ENCODE results near the gene SHROOM3. TPM values are rescaled to one million over a fixed set of nuclear protein-coding genes. Genes with fewer than 3 reads are reported as not detected.
"Not testable (repeated sequence)": the region's sequence is repeated elsewhere in the genome, so short reads cannot be mapped to it uniquely, and the experiment has no call there.

SHROOM3 gene
- total RNA-seq, 2 donors from 2014 or later = not detected

GRCh38 chr4:76596713-76597112 is 161.7 kb downstream of the SHROOM3 start:
- no peak for ATAC-seq
- Mint-ChIP-seq H3K27ac (no peak overlapping the region), H3K4me1 (ENCODE audit: low read depth in 2 of 2) (no peaks in the 10 kb centered on the region)

GRCh38 chr4:76597423-76597979 is 162.5 kb downstream of the SHROOM3 start:
- Mint-ChIP-seq H3K4me3 (no peak overlapping the region), H3K4me1 (ENCODE audit: low read depth in 2 of 2) (no peaks in the 10 kb centered on the region), H3K36me3 (no peaks in the 10 kb centered on the region), H3K27me3 (peaks cover 13 to 23% of the 10 kb centered on the region in 2 donors), H3K27ac (no peak overlapping the region), H3K9me3 (no peaks in the 10 kb centered on the region)
- DNase-seq (ENCODE audit: low spot score) = no peak
- ATAC-seq = no peak

More at GRCh38 chr4:76596713-76597112, 161.7 kb downstream of the SHROOM3 start:
- Mint-ChIP-seq H3K4me3 (no peak overlapping the region), H3K9me3 (no peaks in the 10 kb centered on the region), H3K27me3 (peaks cover 17 to 29% of the 10 kb centered on the region in 2 donors), H3K36me3 (no peaks in the 10 kb centered on the region)
- no peak for DNase-seq (ENCODE audit: low spot score)

DNA sequence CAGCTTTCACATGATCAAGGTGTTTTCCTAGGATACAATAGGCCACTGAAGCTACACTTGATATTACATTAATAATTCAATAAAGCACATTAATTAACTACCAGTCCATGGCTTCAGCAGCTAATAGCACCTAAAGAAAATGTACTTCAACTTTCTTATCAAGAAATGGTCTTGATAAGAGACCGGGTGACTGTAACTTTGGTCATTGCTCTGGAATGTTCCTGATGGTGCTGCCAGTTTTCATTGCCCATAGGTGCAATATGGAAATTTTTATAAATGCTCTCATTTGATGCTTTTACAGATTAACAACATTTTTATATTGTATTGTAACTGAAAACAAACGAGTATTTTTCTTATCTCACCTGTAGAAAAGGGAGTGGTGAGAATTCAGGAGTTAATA is 165.4 kb downstream of the SHROOM3 start:
- Mint-ChIP-seq H3K27ac (no peak overlapping the region), H3K9me3 (no peaks in the 10 kb centered on the region), H3K4me1 (ENCODE audit: low read depth in 2 of 2) (no peaks in the 10 kb centered on the region), H3K36me3 (no peaks in the 10 kb centered on the region), H3K27me3 (peaks cover 13 to 22% of the 10 kb centered on the region in 2 donors), H3K4me3 (no peak overlapping the region)
- ATAC-seq = no peak
- DNase-seq (ENCODE audit: low spot score) = no peak

- DNase-seq (ENCODE audit: low spot score) = no peak
- Mint-ChIP-seq H3K27ac (no peak overlapping the region), H3K36me3 (no peaks in the 10 kb centered on the region), H3K4me1 (ENCODE audit: low read depth in 2 of 2) (no peaks in the 10 kb centered on the region), H3K27me3 (peaks cover 13 to 21% of the 10 kb centered on the region in 2 donors), H3K4me3 (no peak overlapping the region), H3K9me3 (no peaks in the 10 kb centered on the region)
- no peak for ATAC-seq
Measured at GRCh38 chr4:76601791-76602190, 166.8 kb downstream of the SHROOM3 start.

DNA sequence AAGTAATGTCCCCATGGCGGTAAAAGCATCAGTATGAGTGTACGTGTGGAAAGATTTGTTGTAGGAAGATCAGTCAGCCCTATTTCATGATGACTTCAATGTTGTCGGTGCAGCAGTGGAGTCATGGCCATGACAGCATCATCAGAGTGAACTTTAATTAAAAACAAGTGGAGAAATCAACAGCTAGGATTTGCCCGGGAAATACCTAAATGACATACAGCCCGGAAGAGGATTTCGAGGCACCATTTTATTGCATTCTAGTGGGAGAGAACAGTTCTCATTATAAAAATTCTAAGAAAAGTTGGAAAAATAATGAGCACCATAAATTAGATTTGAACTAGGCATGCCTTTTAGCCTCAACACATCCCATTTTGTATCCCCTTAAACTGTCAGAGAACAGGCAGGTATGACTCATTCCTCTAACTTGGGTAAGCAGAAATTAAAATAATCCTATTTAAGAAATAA is 170.1 kb downstream of the SHROOM3 start:
- no peaks in the 10 kb centered on the region for H3K9me3 Mint-ChIP-seq
- H3K36me3 Mint-ChIP-seq = no peaks in the 10 kb centered on the region
- DNase-seq (ENCODE audit: low spot score) (no peak), ATAC-seq (no peak)
- no peaks in the 10 kb centered on the region for H3K4me1 Mint-ChIP-seq (ENCODE audit: low read depth in 2 of 2)
- H3K27ac Mint-ChIP-seq = no peak overlapping the region
- peaks cover 2 to 5% of the 10 kb centered on the region in 2 donors for H3K27me3 Mint-ChIP-seq
- no peak overlapping the region for H3K4me3 Mint-ChIP-seq

DNA sequence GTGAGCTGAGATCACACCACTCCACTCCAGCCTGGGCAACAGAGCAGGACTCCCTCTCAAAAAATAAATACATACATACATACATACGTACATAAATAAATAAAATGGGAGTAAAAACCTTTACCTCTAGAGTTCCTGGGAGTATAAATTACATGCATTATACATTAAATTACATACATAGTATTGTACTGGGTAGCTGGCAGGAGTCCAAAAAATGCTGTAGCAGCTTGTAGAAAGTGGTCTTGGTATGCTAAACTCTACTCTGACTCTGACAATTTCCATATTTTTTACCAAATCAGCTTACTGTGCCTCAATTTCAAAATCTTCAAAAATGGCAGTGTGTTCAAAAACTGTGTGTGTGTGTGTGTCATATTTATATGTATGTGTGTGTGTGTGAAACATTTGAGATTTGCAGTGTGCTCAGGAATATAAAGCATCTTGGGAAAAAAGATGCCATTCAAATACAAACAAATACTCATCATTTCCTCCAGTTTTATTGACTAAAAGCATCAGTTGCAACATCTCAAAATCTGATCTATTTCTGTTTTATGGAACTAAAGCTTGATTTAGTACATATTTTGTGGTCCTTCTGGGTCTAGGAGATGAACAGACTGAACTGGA is 171.7 kb downstream of the SHROOM3 start:
- no peak overlapping the region for H3K27ac Mint-ChIP-seq
- H3K9me3 Mint-ChIP-seq = no peaks in the 10 kb centered on the region
- DNase-seq (ENCODE audit: low spot score) (no peak), ATAC-seq (no peak)
- no peaks in the 10 kb centered on the region for H3K4me1 Mint-ChIP-seq (ENCODE audit: low read depth in 2 of 2)
- peaks cover 2 to 6% of the 10 kb centered on the region in 2 donors for H3K27me3 Mint-ChIP-seq
- no peak overlapping the region for H3K4me3 Mint-ChIP-seq
- no peaks in the 10 kb centered on the region for H3K36me3 Mint-ChIP-seq

DNA sequence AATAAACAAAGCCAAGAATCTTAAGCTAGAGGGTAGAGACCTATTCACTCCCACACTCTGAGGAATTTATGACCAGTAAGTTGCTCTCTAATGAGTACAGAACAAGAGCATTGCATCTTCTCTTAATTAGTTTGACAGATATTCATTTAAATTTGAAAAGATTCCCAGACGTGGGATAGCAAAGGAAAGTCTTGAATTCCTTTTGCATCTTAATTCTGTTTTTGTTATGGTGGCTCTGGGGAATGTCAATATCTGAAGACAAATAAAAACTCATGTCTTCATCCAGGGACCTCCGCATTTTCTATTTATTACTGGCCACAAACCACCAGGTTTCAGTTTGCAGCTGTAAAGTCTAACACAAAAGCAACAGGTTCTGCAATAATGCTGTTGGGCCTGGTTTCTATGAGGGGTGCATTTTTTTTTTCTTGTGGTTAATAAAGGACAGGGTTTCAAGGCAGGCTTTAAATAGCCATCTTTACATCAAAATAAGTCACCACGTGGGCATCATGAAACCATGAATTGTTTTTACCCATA is 172.3 kb downstream of the SHROOM3 start:
- no peak overlapping the region for H3K4me3 Mint-ChIP-seq
- DNase-seq (ENCODE audit: low spot score) = no peak
- H3K27ac Mint-ChIP-seq = no peak overlapping the region

DNA sequence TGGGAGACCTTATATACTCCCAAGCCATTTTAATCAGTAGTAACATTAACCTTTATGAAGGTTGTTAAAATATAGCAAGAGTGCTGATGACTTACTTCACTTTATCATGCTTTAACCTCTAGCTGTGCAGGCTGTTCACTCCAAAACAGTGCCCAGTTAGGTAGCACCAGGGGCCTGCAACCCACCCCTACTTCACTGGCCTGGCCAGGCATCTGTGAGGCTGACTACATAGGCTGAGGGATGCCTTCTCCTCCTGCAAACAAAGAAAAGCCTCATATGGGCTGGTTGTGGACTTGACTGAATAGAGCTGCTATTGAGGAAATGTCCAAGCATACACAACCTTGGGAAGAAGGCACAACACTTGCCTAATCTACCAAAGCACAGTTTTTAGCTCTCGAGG is 172.8 kb downstream of the SHROOM3 start:
- H3K4me1 Mint-ChIP-seq (ENCODE audit: low read depth in 2 of 2) = no peaks in the 10 kb centered on the region
- H3K9me3 Mint-ChIP-seq = no peaks in the 10 kb centered on the region
- no peak overlapping the region for H3K4me3 Mint-ChIP-seq

More for the DNA sequence above, 172.3 kb downstream of the SHROOM3 start:
- Mint-ChIP-seq H3K4me1 (ENCODE audit: low read depth in 2 of 2) (no peaks in the 10 kb centered on the region), H3K27me3 (peaks cover 4 to 11% of the 10 kb centered on the region in 2 donors), H3K9me3 (no peaks in the 10 kb centered on the region), H3K36me3 (no peaks in the 10 kb centered on the region)
- no peak for ATAC-seq

DNA sequence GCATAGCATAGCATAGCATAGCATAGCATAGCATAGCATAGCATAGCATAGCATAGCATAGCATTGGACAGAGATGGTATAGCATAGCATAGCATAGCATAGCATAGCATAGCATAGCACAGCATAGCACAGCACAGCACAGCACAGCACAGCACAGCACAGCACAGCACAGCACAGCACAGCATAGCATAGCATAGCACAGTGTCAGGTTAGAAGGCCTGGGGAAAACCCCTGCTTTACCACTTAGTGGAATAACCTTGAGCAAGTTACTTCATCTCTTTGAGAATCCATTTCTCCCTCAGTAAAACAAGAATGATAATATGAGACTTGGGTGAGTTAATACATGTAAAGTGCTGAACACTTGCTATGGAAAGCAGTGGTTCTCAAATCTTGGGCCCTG is 173.5 kb downstream of the SHROOM3 start:
- DNase-seq (ENCODE audit: low spot score); H3K9me3 Mint-ChIP-seq; H3K36me3 Mint-ChIP-seq; H3K27ac Mint-ChIP-seq; H3K4me1 Mint-ChIP-seq (ENCODE audit: low read depth in 2 of 2); H3K4me3 Mint-ChIP-seq; ATAC-seq: not testable (repeated sequence)
- peaks cover 4 to 16% of the 10 kb centered on the region in 2 donors for H3K27me3 Mint-ChIP-seq

More for the DNA sequence above, 172.8 kb downstream of the SHROOM3 start:
- ATAC-seq = no peak
- Mint-ChIP-seq H3K36me3 (no peaks in the 10 kb centered on the region), H3K27ac (no peak overlapping the region), H3K27me3 (peaks cover 4 to 11% of the 10 kb centered on the region in 2 donors)
- DNase-seq (ENCODE audit: low spot score) = no peak

- Mint-ChIP-seq H3K4me3 (no peak overlapping the region), H3K4me1 (ENCODE audit: low read depth in 2 of 2) (no peaks in the 10 kb centered on the region), H3K36me3 (no peaks in the 10 kb centered on the region), H3K9me3 (no peaks in the 10 kb centered on the region), H3K27ac (no peak overlapping the region), H3K27me3 (peaks cover 2 to 20% of the 10 kb centered on the region in 2 donors)
- DNase-seq (ENCODE audit: low spot score) = no peak
- ATAC-seq = no peak
Measured at GRCh38 chr4:76610751-76611547, 175.9 kb downstream of the SHROOM3 start.

DNA sequence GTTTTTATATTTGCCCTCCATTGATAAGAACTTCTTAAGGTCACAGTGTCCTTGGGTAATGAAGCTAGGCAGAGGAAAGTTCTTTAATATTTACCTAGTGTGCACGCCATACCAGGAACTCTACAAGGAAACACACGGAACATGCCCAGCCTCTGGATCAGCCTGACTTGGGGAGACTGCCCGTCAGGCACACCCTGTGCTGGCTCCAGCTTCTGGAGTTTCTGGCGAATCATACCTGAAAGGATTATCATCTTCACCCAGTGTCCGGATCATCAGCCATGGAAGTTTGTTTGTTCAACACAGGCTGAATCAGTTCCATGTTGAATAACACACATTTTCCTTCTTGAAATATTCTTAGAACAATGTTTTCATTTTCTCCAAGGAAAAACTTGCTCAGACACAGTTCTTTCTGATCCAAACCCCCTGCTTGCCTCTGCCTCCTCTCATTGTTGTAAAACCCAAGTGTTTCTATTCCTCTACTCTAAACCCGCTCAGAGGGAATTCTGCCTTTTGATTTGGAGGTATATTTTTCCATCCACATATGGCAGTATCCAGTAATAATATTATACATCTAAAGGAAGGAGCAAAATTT is 176.7 kb downstream of the SHROOM3 start:
- Mint-ChIP-seq H3K27ac (no peak overlapping the region), H3K9me3 (no peaks in the 10 kb centered on the region), H3K36me3 (no peaks in the 10 kb centered on the region), H3K27me3 (peaks cover 2 to 20% of the 10 kb centered on the region in 2 donors), H3K4me3 (no peak overlapping the region), H3K4me1 (ENCODE audit: low read depth in 2 of 2) (no peaks in the 10 kb centered on the region)
- no peak for DNase-seq (ENCODE audit: low spot score)
- no peak for ATAC-seq

DNA sequence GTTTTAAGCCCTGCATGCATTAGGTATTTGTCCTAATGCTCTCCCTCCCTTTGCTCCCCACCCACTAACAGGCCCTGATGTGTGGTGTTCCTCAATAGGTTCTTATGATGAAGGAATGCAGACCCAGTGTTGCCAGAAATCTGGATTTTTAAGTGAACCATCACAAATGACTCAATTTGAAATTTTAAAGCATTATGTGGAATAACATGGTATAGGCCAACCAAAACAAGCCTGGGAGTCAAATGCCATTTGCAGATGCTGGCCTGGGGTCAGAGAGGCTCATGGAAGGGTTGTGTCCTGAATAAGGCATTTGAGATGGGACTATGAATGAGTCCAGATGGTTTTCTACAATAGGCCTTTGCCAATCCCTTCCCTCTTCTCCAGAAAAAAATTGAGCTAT is 179.6 kb downstream of the SHROOM3 start:
- no peak for DNase-seq (ENCODE audit: low spot score)
- Mint-ChIP-seq H3K4me1 (ENCODE audit: low read depth in 2 of 2) (no peaks in the 10 kb centered on the region), H3K9me3 (no peaks in the 10 kb centered on the region), H3K36me3 (no peaks in the 10 kb centered on the region), H3K27ac (no peak overlapping the region), H3K27me3 (peaks cover 5 to 25% of the 10 kb centered on the region in 2 donors), H3K4me3 (no peak overlapping the region)
- no peak for ATAC-seq

DNA sequence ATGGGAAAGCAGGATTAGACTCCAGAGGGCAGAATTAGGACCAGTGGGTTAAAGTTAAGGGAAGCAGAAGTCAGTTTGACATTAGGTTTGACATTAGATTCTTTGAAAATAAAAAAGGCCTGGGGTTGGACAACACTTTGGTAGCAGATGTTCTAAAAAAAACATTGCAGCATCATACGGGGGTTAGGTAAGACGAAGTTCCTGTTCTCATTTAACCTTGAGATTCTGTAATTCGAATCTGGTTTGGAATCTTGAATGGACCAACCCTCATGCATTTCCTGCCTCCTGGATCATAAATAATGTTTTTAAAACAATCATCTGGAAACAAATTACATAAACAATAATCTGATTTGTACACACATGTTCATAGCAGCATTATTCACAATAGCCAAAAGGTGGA is 181.0 kb downstream of the SHROOM3 start:
- Mint-ChIP-seq H3K36me3 (no peaks in the 10 kb centered on the region), H3K27ac (no peak overlapping the region), H3K4me1 (ENCODE audit: low read depth in 2 of 2) (no peaks in the 10 kb centered on the region), H3K9me3 (no peaks in the 10 kb centered on the region), H3K27me3 (peaks cover 12 to 36% of the 10 kb centered on the region in 2 donors), H3K4me3 (no peak overlapping the region)
- DNase-seq (ENCODE audit: low spot score) = no peak
- no peak for ATAC-seq
